Measurements from ENCODE around the gene ZNF891. TPM values are rescaled to one million over a fixed set of nuclear protein-coding genes. Genes with fewer than 3 reads are reported as not detected.

The ZNF891 gene
- total and polyA plus RNA-seq, 2 of the 13 experiments (the other 11 are each of a cell fraction or from before 2014, with no cell fraction given), result 1.3 to 2.1 TPM

DNA sequence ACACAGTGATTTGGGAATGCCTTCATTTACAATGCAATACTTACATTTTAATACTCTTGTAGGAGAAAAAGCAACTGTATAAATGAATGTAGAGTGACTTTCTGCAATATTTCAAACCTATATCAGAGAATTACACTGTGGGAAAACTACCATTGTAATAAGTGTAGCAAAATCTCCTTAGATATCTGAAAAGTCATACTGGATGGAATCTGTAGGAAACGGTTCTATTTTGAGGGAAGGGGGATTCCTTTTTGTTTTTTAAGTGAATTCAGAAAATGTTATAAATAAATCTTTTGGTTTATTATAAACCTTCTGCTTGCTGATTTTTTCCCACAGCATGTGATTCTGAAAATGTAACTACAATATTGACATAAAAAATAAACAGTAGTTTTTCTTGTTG is 23.0 kb downstream of the ZNF891 start:
- Histone ChIP-seq H2AFZ (ENCODE audit: low read length) (no peak overlapping the region), H3K9ac (ENCODE audit: insufficient read depth, low read depth, low read length) (no peak overlapping the region), H3K4me1 (ENCODE audit: insufficient read depth, low read length) (no peaks in the 10 kb centered on the region), H3K4me2 (ENCODE audit: low read depth, low read length) (no peak overlapping the region), H3K36me3 (replicated peaks in 1 of 2; ENCODE audit: control insufficient read depth in 1 of 2, insufficient read depth in 2 of 2, low read length in 2 of 2) (peaks cover 7 to 38% of the 10 kb centered on the region in 2 experiments), H4K20me1 (ENCODE audit: insufficient read depth, low read length) (no peaks in the 10 kb centered on the region), H3K79me2 (ENCODE audit: insufficient read depth, low read length) (no peaks in the 10 kb centered on the region), H3K9me3 (ENCODE audit: low read length) (peaks cover 99% of the 10 kb centered on the region), H3K27me3 (ENCODE audit: control insufficient read depth in 1 of 2, insufficient read depth in 2 of 2, low read length in 2 of 2) (no peaks in the 10 kb centered on the region), H3K27ac (ENCODE audit: extremely low read length, insufficient read depth, low read length) (no peak overlapping the region), H3K4me3 (replicated peaks in 1 of 3; ENCODE audit: insufficient read depth in 1 of 3, low read depth in 2 of 3, low read length in 3 of 3) (no peak overlapping the region; a peak in 1 of 6 replicates)
- no TSS peak for BruUV-seq (replicated peaks)
- ChIA-PET CTCF (ENCODE audit: low intra/inter-chr PET ratio, low total read pairs) (no interaction called here), POLR2A (interaction anchor here (1.3 kb wide), 1 partner anchor 27 kb away, joined by 3 read pairs; no protein-coding TSS in a partner anchor)
- in situ Hi-C loops (cut with HindIII; ENCODE audit: extremely low pct_ligation_motif_present, low pct_unique_long_range_greater_than_20kb), result no loop called here
- TF ChIP-seq SIN3A (IDR thresholded peaks at IDR 0.05; ENCODE audit: borderline replicate concordance, low read depth, low read length), result no peak
- ATAC-seq (no peak), FAIRE-seq (no peak), DNase-seq (ENCODE audit: low spot score) (no peak)
- intact Hi-C loops (cut with micrococcal nuclease; ENCODE audit: unreplicated experiment), result no loop called here
- 67% methylated on average over 1 of the region's 1 CpG for WGBS (ENCODE audit: low lambda C conversion rate)

DNA sequence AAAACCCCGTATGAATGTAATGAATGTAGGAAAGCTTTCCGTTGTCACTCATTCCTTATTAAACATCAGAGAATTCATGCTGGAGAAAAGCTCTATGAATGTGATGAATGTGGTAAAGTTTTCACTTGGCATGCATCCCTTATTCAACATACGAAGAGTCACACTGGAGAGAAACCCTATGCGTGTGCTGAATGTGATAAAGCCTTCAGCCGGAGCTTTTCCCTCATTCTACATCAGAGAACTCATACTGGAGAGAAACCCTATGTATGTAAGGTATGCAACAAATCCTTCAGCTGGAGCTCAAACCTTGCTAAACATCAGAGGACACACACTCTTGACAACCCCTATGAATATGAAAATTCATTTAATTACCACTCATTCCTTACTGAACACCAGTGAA is 23.8 kb downstream of the ZNF891 start:
- intact Hi-C loops (cut with micrococcal nuclease; ENCODE audit: unreplicated experiment) (no loop called here), in situ Hi-C loops (cut with HindIII; ENCODE audit: extremely low pct_ligation_motif_present, low pct_unique_long_range_greater_than_20kb) (no loop called here)
- Histone ChIP-seq H3K27me3 (ENCODE audit: control insufficient read depth in 1 of 2, insufficient read depth in 2 of 2, low read length in 2 of 2) (no peaks in the 10 kb centered on the region), H2AFZ (ENCODE audit: low read length) (no peak overlapping the region), H3K27ac (ENCODE audit: extremely low read length, insufficient read depth, low read length) (no peak overlapping the region), H3K9ac (ENCODE audit: insufficient read depth, low read depth, low read length) (no peak overlapping the region), H3K9me3 (ENCODE audit: low read length) (peaks cover 100% of the 10 kb centered on the region), H3K4me1 (ENCODE audit: insufficient read depth, low read length) (no peaks in the 10 kb centered on the region), H3K4me3 (replicated peaks in 1 of 3; ENCODE audit: insufficient read depth in 1 of 3, low read depth in 2 of 3, low read length in 3 of 3) (no peak overlapping the region), H3K36me3 (replicated peaks in 1 of 2; ENCODE audit: control insufficient read depth in 1 of 2, insufficient read depth in 2 of 2, low read length in 2 of 2) (peaks cover 7 to 46% of the 10 kb centered on the region in 2 experiments), H3K79me2 (ENCODE audit: insufficient read depth, low read length) (no peaks in the 10 kb centered on the region), H3K4me2 (ENCODE audit: low read depth, low read length) (no peak overlapping the region), H4K20me1 (ENCODE audit: insufficient read depth, low read length) (no peaks in the 10 kb centered on the region)
- FAIRE-seq, result no peak
- POLR2A ChIA-PET, result interaction anchor here (1.3 kb wide), 1 partner anchor 26 kb away, joined by 3 read pairs; no protein-coding TSS in a partner anchor
- CTCF ChIA-PET (ENCODE audit: low intra/inter-chr PET ratio, low total read pairs), result no interaction called here
- WGBS (ENCODE audit: low lambda C conversion rate), result 99% methylated on average over 5 of the region's 5 CpGs
- ATAC-seq, result no peak
- no peak for TF ChIP-seq HIVEP1 (CRISPR knock-in tag; IDR thresholded peaks at IDR 0.05)
- peak; percentile 23 for TF ChIP-seq RBM22 (optimal IDR thresholded peaks at IDR 0.05; ENCODE audit: low read length)
- TF ChIP-seq FLYWCH1 (CRISPR knock-in tag; IDR thresholded peaks at IDR 0.05), result no peak
- TF ChIP-seq, protein P1, sequence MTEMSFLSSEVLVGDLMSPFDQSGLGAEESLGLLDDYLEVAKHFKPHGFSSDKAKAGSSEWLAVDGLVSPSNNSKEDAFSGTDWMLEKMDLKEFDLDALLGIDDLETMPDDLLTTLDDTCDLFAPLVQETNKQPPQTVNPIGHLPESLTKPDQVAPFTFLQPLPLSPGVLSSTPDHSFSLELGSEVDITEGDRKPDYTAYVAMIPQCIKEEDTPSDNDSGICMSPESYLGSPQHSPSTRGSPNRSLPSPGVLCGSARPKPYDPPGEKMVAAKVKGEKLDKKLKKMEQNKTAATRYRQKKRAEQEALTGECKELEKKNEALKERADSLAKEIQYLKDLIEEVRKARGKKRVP (CRISPR knock-in tag; IDR thresholded peaks at IDR 0.05), result no peak
- no peak for TF ChIP-seq GATAD2A (CRISPR knock-in tag; IDR thresholded peaks at IDR 0.05)
- no peak for TF ChIP-seq SIX1 (CRISPR knock-in tag; IDR thresholded peaks at IDR 0.05; ENCODE audit: borderline replicate concordance)
- TF ChIP-seq NR2F6 (IDR thresholded peaks at IDR 0.05), result no peak
- TF ChIP-seq NR2F6 (CRISPR knock-in tag; IDR thresholded peaks at IDR 0.05), result no peak
- no peak for TF ChIP-seq ZNF563 (CRISPR knock-in tag; IDR thresholded peaks at IDR 0.05)
- no peak for TF ChIP-seq XRCC5 (optimal IDR thresholded peaks at IDR 0.05; ENCODE audit: low read length)
- TF ChIP-seq ZNF274 (CRISPR knock-in tag; IDR thresholded peaks at IDR 0.05), result peak; percentile 100
- TF ChIP-seq, protein P2, sequence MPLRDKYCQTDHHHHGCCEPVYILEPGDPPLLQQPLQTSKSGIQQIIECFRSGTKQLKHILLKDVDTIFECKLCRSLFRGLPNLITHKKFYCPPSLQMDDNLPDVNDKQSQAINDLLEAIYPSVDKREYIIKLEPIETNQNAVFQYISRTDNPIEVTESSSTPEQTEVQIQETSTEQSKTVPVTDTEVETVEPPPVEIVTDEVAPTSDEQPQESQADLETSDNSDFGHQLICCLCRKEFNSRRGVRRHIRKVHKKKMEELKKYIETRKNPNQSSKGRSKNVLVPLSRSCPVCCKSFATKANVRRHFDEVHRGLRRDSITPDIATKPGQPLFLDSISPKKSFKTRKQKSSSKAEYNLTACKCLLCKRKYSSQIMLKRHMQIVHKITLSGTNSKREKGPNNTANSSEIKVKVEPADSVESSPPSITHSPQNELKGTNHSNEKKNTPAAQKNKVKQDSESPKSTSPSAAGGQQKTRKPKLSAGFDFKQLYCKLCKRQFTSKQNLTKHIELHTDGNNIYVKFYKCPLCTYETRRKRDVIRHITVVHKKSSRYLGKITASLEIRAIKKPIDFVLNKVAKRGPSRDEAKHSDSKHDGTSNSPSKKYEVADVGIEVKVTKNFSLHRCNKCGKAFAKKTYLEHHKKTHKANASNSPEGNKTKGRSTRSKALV (CRISPR knock-in tag; IDR thresholded peaks at IDR 0.05), result no peak
- BruUV-seq (replicated peaks), result no TSS peak
- no peak for DNase-seq (ENCODE audit: low spot score)

Measured in HepG2 (cell line).